IMR-90 (cell line): Measurements from ENCODE around the gene PTPRS. TPM values are rescaled to one million over a fixed set of nuclear protein-coding genes. Genes with fewer than 3 reads are reported as not detected.

Experiments used
- ATAC-seq: fragments of 200-7000 bp; cut with Tn5 transposase; 2 replicates; pipeline ENCODE4 v1.9.1; 2020; ENCODE audit warnings: low read depth, mild to moderate bottlenecking, moderate library complexity
- BruUV-seq: library from RNA; stranded (reverse); fragments of 400-500 nt; replicated peaks from 2 replicates; lab custom pipeline; 2021; lab: Mats Ljungman, UMichigan
- CTCF ChIA-PET: fragments of 300-600 bp; formaldehyde crosslinking; extraction: SDS; loops from one replicate; lab custom pipeline; 2021; ENCODE audit warnings: antibody characterized with exemption; lab: Yijun Ruan, JAX
- POLR2A ChIA-PET: fragments of 300-600 bp; sonication (Branson Sonifier 250); formaldehyde crosslinking; loops from one replicate; lab custom pipeline; 2022; ENCODE audit warnings: antibody characterized with exemption; ENCODE audit not compliant: unreplicated experiment; lab: Charles Lee
- DNase-seq: peaks from one replicate; pipeline ENCODE4 v3.0.0; 2013
- H2AFZ ChIP-seq: replicated peaks from 2 replicates; pipeline ENCODE3; 2013; ENCODE audit warnings: low read length, mild to moderate bottlenecking; ENCODE audit not compliant: poor library complexity
- H2AK5ac ChIP-seq: 2 replicates; pipeline ENCODE4 v1.6.1; 2013; ENCODE audit warnings: low read depth, low read length, inconsistent platforms
- H2AK9ac ChIP-seq: replicated peaks from 2 replicates; pipeline ENCODE3; 2013; ENCODE audit warnings: mild to moderate bottlenecking, low read depth, low read length, moderate library complexity; ENCODE audit not compliant: poor library complexity
- H2BK120ac ChIP-seq: 2 replicates; pipeline ENCODE4 v1.6.1; 2013; ENCODE audit warnings: low read depth, low read length, inconsistent platforms
- H2BK15ac ChIP-seq: 3 replicates; pipeline ENCODE4 v1.6.1; 2013; ENCODE audit warnings: low read depth, low read length, inconsistent platforms
- H2BK20ac ChIP-seq: 2 replicates; pipeline ENCODE4 v1.6.1; 2013; ENCODE audit warnings: low read depth, mild to moderate bottlenecking, inconsistent platforms, low read length, moderate library complexity
- H2BK5ac ChIP-seq: 2 replicates; pipeline ENCODE4 v1.6.1; 2013; ENCODE audit warnings: mild to moderate bottlenecking, low read depth, low read length, inconsistent platforms; ENCODE audit not compliant: poor library complexity, severe bottlenecking
- H3K14ac ChIP-seq: replicated peaks from 2 replicates; pipeline ENCODE4 v1.6.1; 2013; ENCODE audit warnings: low read depth, low read length, inconsistent platforms
- H3K18ac ChIP-seq: 2 replicates; pipeline ENCODE4 v1.6.1; 2013; ENCODE audit warnings: low read depth, low read length, control low read depth
- H3K23ac ChIP-seq: 2 replicates; pipeline ENCODE4 v1.6.1; 2013; ENCODE audit warnings: low read depth, low read length, inconsistent platforms
- H3K27ac ChIP-seq: 2 replicates; pipeline ENCODE4 v1.5.1; 2013; ENCODE audit warnings: mild to moderate bottlenecking, control low read depth, low read length; ENCODE audit not compliant: insufficient read depth
- H3K27me3 ChIP-seq: 2 replicates; pipeline ENCODE4 v1.6.1; 2013; ENCODE audit warnings: low read length; ENCODE audit not compliant: control insufficient read depth, insufficient read depth
- H3K36me3 ChIP-seq: 2 replicates; pipeline ENCODE4 v1.6.1; 2013; ENCODE audit warnings: low read length, mixed read lengths; ENCODE audit not compliant: control insufficient read depth, insufficient read depth
- H3K4ac ChIP-seq: 2 replicates; pipeline ENCODE4 v1.6.1; 2013; ENCODE audit warnings: low read depth, low read length, inconsistent platforms
- H3K4me1 ChIP-seq: 2 replicates; pipeline ENCODE4 v1.6.1; 2013; ENCODE audit warnings: low read length, mixed read lengths; ENCODE audit not compliant: control insufficient read depth, insufficient read depth
- H3K4me2 ChIP-seq: 2 replicates; pipeline ENCODE4 v1.6.1; 2013; ENCODE audit warnings: low read depth, mild to moderate bottlenecking, control low read depth, low read length, moderate library complexity
- H3K4me3 ChIP-seq: 2 replicates; pipeline ENCODE4 v1.5.1; 2013; ENCODE audit warnings: low read depth, mild to moderate bottlenecking, control low read depth, low read length, moderate library complexity; ENCODE audit not compliant: insufficient read depth
- H3K56ac ChIP-seq: 2 replicates; pipeline ENCODE4 v1.6.1; 2013; ENCODE audit warnings: low read length, inconsistent platforms; ENCODE audit not compliant: insufficient read depth; ENCODE audit errors: extremely low read depth
- H3K79me1 ChIP-seq, 2 experiments: 2 replicates each; pipeline ENCODE4 v1.6.1; 2013; ENCODE audit warnings: low read length in 2 of 2, inconsistent platforms in 1 of 2, low read depth in 1 of 2
- H3K9ac ChIP-seq: 2 replicates; pipeline ENCODE4 v1.6.1; 2013; ENCODE audit warnings: low read depth, low read length, control low read depth
- H3K9me1 ChIP-seq: 2 replicates; pipeline ENCODE4 v1.6.1; 2013; ENCODE audit warnings: low read length, inconsistent platforms; ENCODE audit not compliant: insufficient read depth
- H3K9me3 ChIP-seq: 2 replicates; pipeline ENCODE4 v1.6.1; 2013; ENCODE audit warnings: low read length; ENCODE audit not compliant: control insufficient read depth, insufficient read depth
- H4K20me1 ChIP-seq: 2 replicates; pipeline ENCODE4 v1.6.1; 2013; ENCODE audit warnings: low read length, inconsistent platforms; ENCODE audit not compliant: insufficient read depth
- H4K5ac ChIP-seq: 2 replicates; pipeline ENCODE4 v1.6.1; 2013; ENCODE audit warnings: mild to moderate bottlenecking, low read depth, low read length, control low read depth
- H4K8ac ChIP-seq, 2 experiments: 2 replicates each; pipeline ENCODE4 v1.6.1; 2013; ENCODE audit warnings: low read depth in 2 of 2, low read length in 2 of 2, control low read depth in 1 of 2, inconsistent platforms in 1 of 2
- H4K91ac ChIP-seq: 2 replicates; pipeline ENCODE4 v1.6.1; 2013; ENCODE audit warnings: low read depth, low read length, inconsistent platforms; ENCODE audit not compliant: insufficient read depth
- BHLHE40 ChIP-seq: fragments of 150-350 bp; IDR thresholded peaks from 2 replicates; pipeline ENCODE4 v1.6.1; 2016; ENCODE audit warnings: mild to moderate bottlenecking, low read depth, low read length
- CEBPB ChIP-seq: IDR thresholded peaks from 2 replicates; pipeline ENCODE4 v1.6.1; 2012; ENCODE audit warnings: low read depth, low read length, improper control_type of control experiment
- CHD1 ChIP-seq: IDR thresholded peaks from 2 replicates; pipeline ENCODE4 v1.6.1; 2012; ENCODE audit warnings: low read depth, low read length, improper control_type of control experiment
- CTCF ChIP-seq: conservative IDR thresholded peaks from 2 replicates; pipeline ENCODE4 v1.5.1; 2012; ENCODE audit warnings: mild to moderate bottlenecking, low read depth, low read length, improper control_type of control experiment
- ELK1 ChIP-seq: fragments of 150-350 bp; IDR thresholded peaks from 2 replicates; pipeline ENCODE4 v1.6.1; 2016; ENCODE audit warnings: low read depth, mild to moderate bottlenecking, low read length, moderate library complexity, borderline replicate concordance
- FOS ChIP-seq: fragments of 150-350 bp; IDR thresholded peaks from 2 replicates; pipeline ENCODE4 v1.6.1; 2016; ENCODE audit warnings: low read depth, low read length
- MAFK ChIP-seq: IDR thresholded peaks from 2 replicates; pipeline ENCODE4 v1.6.1; 2012; ENCODE audit warnings: low read depth, low read length, improper control_type of control experiment
- MAZ ChIP-seq: IDR thresholded peaks from 2 replicates; pipeline ENCODE4 v1.6.1; 2012; ENCODE audit warnings: low read depth, mild to moderate bottlenecking, low read length, improper control_type of control experiment, moderate library complexity, borderline replicate concordance
- MXI1 ChIP-seq: IDR thresholded peaks from 2 replicates; pipeline ENCODE4 v1.6.1; 2012; ENCODE audit warnings: low read depth, mild to moderate bottlenecking, low read length, moderate library complexity, borderline replicate concordance
- NFE2L2 ChIP-seq: fragments of 150-350 bp; IDR thresholded peaks from 2 replicates; pipeline ENCODE4 v1.6.1; 2016; ENCODE audit warnings: low read depth, mild to moderate bottlenecking, low read length
- POLR2A ChIP-seq: IDR thresholded peaks from 2 replicates; pipeline ENCODE4 v1.6.1; 2012; ENCODE audit warnings: mild to moderate bottlenecking, low read depth, low read length
- RAD21 ChIP-seq: IDR thresholded peaks from 2 replicates; pipeline ENCODE4 v1.6.1; 2012; ENCODE audit warnings: low read length, improper control_type of control experiment
- RCOR1 ChIP-seq: IDR thresholded peaks from 2 replicates; pipeline ENCODE4 v1.6.1; 2012; ENCODE audit warnings: mild to moderate bottlenecking, low read length, improper control_type of control experiment; ENCODE audit not compliant: insufficient replicate concordance
- RFX5 ChIP-seq: IDR thresholded peaks from 2 replicates; pipeline ENCODE4 v1.8.0; 2012; ENCODE audit warnings: low read depth, mild to moderate bottlenecking, low read length, moderate library complexity
- SMC3 ChIP-seq: fragments of 150-350 bp; IDR thresholded peaks from 2 replicates; pipeline ENCODE4 v1.6.1; 2016; ENCODE audit warnings: low read depth, mild to moderate bottlenecking, antibody characterized with exemption, low read length, moderate library complexity
- USF2 ChIP-seq: fragments of 150-350 bp; IDR thresholded peaks from 2 replicates; pipeline ENCODE4 v1.6.1; 2017; ENCODE audit warnings: mild to moderate bottlenecking, antibody characterized with exemption, low read length, low read depth
- WGBS, 2 experiments: methylation state at CpG; one replicate each; pipeline versions ENCODE4 v1.1.5 to v1.1.7; 2013; ENCODE audit warnings: missing lambda C conversion rate in 2 of 2; ENCODE audit not compliant: insufficient read length in 1 of 2; ENCODE audit errors: extremely low coverage in 2 of 2; 5-methylcytosine and 5-hydroxymethylcytosine counted together
- dilution Hi-C: fragments of 300-500 bp; cut with HindIII; formaldehyde crosslinking; loops from one replicate; pipeline ENCODE4 v1.14.3; 2018; ENCODE audit warnings: low sequenced_read_pairs; ENCODE audit not compliant: unreplicated experiment
- in situ Hi-C: fragments of 300-500 bp; cut with MboI; formaldehyde crosslinking; loops from 3 replicates; pipeline ENCODE4 v1.14.3; 2019; ENCODE audit warnings: low sequenced_read_pairs, inconsistent platforms, mixed read lengths
- intact Hi-C: fragments of 100-400 bp; cut with micrococcal nuclease; formaldehyde crosslinking; loops from 2 replicates; pipeline ENCODE4 v1.10.0; 2022
- polyA plus RNA-seq, 3 experiments: library from polyadenylated mRNA; depleted of rRNA; stranded (reverse); fragments of >200 nt; gene quantifications; 2 replicates each; pipeline ENCODE4 v1.2.3, GENCODE V29; 2012; ENCODE audit warnings: low replicate concordance in 1 of 3
- total RNA-seq: library from RNA; depleted of rRNA; stranded (reverse); fragments of >200 nt; gene quantifications from 2 replicates; pipeline ENCODE4 v1.2.3, GENCODE V29; 2012

PTPRS gene
- total and polyA plus RNA-seq, 2 of the 4 experiments (the other 2 are of a cell fraction) = 40.1 to 51.9 TPM

GRCh38 chr19:5369304-5369703 lies 28.7 kb upstream of the PTPRS start:
- TF ChIP-seq RCOR1 (no peak), RAD21 (no peak), CHD1 (no peak), MAZ (no peak), MXI1 (no peak), CEBPB (no peak), SMC3 (no peak), RFX5 (no peak), ELK1 (no peak), MAFK (no peak), USF2 (no peak), NFE2L2 (no peak), FOS (no peak), BHLHE40 (no peak), POLR2A (no peak), CTCF (no peak)
- Histone ChIP-seq H4K20me1 (no peaks in the 10 kb centered on the region), H2BK5ac (peak overlapping the region; percentile 54), H3K4me2 (no peak overlapping the region), H3K4me3 (no peak overlapping the region), H3K18ac (no peak overlapping the region), H2AFZ (no peak overlapping the region), H3K23ac (no peak overlapping the region), H3K27me3 (peaks cover 3% of the 10 kb centered on the region), H4K5ac (no peak overlapping the region), H3K9ac (no peak overlapping the region), H3K27ac (no peak overlapping the region), H2BK20ac (no peak overlapping the region), H4K91ac (no peak overlapping the region), H2AK5ac (no peak overlapping the region), H3K4me1 (no peaks in the 10 kb centered on the region), H3K4ac (no peak overlapping the region), H3K9me1 (no peaks in the 10 kb centered on the region), H3K79me1 (no peaks in the 10 kb centered on the region), H2AK9ac (no peak overlapping the region), H2BK15ac (no peak overlapping the region), H3K56ac (no peak overlapping the region), H2BK120ac (no peak overlapping the region), H3K36me3 (no peaks in the 10 kb centered on the region), H3K14ac (no peak overlapping the region), H4K8ac (no peak overlapping the region), H3K9me3 (no peaks in the 10 kb centered on the region)
- in situ Hi-C loops = no loop called here
- POLR2A ChIA-PET = no interaction called here
- no TSS peak for BruUV-seq
- DNase-seq (no peak), ATAC-seq (no peak)
- CTCF ChIA-PET = no interaction called here
- dilution Hi-C loops = no loop called here
- 73 to 100% methylated on average over 5 of the region's 5 CpGs for WGBS, 2 experiments
- intact Hi-C loops = no loop called here
